Superior temporal gyrus (tissue), 1 donor: ENCODE data around the gene MMP17.

Experiments used
- DNase-seq: peaks from one replicate; pipeline ENCODE4 v3.0.0-alpha.2; 2016; ENCODE audit errors: extremely low spot score

MMP17 gene

DNA sequence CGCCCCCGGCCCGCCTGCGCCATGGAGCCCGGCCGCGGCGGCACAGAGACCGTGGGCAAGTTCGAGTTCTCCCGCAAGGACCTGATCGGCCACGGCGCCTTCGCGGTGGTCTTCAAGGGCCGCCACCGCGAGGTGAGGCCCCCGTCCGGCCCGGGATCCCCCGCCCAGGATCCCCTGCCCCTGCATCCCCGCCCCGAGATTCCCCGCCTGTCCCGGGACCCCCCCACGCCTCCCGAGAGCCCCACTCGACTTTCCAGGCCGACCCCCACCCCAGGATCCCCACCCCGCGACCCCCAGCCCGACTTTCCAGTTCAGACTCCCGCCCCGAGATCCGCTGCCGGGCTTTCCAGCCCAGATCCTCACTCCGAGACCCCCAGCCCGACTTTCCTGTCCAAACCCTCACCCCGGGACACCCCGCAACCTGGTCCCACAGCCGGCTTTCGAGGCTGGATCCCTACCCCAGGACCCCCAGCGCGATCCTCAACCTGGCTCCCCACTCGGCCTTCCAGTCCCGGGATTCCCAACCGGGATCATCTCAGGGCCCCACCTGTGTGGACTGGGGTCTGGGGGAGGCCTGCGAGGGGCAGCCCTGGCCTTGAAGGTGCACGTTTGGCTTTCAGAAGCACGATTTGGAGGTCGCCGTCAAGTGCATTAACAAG is 66.9 kb downstream of the MMP17 start:
- DNase-seq: no peak

DNA sequence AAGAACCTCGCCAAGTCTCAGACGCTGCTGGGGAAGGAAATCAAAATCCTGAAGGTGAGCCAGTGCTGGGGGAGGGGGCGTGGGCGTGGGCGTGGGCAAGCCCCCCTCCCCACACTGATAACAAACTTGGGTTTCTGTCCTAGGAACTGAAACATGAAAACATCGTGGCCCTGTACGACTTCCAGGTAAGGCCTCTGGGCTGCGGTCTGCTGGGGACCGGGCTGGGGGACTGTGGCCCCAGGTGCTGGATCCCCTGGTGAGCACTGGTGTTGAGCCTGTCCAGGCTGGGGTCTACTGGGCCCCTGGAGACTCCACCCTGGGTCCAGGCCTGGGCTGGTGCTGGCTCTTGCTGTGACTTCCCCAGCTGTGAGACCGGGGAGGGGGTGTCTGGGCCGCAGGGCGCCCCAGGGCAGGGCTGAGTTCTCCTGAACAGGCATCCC is 67.5 kb downstream of the MMP17 start:
- DNase-seq: no peak

DNA sequence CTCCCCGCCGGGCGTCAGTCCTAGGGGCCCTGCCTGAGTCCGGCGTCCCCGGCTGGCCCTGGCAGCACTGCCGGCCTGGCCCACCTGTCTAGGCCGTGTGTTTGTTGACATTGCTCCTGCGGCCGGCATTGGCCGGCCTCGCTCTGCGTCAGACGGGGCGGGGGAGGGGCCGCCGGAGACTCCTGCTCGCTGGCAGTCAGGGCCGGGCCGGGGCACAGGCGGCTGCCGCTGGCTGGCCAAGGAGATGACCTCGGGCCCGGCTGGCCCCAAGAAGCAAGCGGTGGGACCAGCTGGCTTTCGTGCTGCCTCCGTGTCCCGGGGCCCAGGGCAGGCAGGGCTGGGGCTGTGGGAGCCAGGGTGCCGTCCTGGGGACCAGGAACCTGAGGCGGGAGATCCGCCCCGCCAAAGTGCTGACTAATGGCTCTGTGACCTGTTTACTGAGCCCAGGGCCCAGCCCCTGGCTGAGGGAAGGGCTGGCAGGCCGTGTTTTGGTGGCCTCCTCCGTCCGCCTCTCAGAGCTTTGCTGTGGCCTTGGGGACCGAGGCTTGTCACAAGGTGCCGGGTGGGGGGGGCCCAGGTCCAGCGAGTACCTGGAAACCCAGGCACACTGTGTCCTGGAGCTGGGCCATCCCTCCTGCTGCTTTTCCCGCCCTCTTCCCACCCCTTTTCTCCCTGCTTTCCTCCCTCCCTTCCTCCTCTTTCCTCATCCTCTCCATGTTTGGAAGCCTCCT is 68.1 kb downstream of the MMP17 start:
- peak; percentile 63 for DNase-seq

DNA sequence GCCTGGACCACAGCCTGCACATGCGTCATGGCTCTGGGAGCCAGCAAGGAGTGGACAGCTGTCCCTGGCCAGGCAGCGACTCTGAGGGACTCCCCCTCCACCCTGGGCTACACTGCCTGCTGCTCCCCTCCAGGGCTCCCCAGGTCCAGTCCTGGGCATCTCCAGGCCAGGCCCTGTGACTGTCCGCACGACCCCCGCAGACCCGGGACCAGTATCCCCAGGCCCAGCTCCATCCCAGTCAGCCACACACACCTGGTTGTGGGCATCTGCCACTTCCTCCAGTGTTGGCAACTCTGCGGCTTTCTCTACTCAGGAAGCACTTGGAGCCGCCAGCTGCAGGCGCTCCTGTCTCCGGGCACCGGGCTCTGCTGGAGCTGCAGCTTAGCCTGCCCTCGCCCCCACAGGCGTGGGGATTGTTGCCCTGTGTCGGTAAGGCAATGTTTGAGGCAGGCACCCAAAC is 68.6 kb downstream of the MMP17 start:
- DNase-seq: peak; percentile 81

DNA sequence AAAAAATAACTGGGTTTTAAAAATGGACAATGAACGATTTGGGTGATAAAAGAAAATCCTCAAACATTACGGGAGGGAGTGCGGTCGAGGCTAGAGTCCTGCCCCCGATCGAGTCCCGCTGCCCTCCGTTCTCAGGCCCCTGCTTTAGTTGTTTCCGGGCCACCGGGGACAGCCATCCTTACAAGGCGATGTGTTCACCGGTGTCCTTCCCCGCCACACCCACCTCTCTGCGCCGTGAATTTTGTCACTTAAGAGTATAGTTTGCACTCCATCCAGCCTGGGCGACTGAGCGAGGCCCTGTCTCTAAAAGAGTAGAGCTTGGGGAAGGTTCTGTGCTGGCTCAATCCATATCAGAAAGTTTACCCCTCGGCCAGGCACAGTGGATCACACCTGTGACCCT is 69.1 kb downstream of the MMP17 start:
- no peak for DNase-seq

DNA sequence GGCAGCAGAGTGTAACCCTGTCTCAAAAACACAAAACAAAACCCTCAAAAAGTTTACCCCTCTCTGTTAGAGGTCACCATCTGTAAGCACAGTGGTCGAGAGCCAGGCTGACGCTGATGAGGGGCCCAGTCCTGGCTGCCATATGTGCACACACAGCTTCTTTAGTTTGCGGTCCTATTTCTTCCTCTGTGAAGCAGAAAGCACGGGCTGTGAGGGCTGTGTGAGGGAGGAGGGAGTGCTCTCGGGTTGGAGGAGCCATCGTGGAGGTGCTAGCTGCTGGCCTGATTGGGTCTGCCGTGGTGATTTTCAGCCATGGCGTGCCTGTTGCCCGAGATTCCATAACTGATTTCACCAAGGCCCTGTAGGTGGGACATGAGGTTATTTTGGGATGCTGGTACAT is 69.7 kb downstream of the MMP17 start:
- DNase-seq: no peak

DNA sequence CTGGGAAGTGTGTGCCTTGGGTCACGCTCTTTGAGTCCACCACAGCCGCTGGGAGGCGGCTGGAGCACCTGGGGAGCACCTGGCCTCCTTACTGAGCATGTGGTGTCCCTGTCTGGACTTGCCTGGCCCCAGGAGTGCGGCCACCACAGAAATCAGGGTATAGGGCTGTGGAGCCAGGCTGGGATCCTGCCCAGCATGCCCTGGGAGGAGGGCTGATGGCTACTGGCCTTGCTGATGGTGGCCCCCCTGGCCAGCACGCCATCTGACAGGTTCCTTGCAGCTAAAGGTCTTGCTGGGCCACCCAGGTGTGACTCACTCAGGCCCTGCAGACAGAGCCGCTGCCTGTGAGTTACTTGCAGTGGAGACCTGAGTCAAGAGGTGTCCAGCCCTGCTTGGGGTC is 72.2 kb downstream of the MMP17 start:
- no peak for DNase-seq
